ENCODE data around the gene ZNF718.
"Not testable (repeated sequence)": the region's sequence is repeated elsewhere in the genome, so short reads cannot be mapped to it uniquely, and the experiment has no call there.

ZNF718 gene

DNA sequence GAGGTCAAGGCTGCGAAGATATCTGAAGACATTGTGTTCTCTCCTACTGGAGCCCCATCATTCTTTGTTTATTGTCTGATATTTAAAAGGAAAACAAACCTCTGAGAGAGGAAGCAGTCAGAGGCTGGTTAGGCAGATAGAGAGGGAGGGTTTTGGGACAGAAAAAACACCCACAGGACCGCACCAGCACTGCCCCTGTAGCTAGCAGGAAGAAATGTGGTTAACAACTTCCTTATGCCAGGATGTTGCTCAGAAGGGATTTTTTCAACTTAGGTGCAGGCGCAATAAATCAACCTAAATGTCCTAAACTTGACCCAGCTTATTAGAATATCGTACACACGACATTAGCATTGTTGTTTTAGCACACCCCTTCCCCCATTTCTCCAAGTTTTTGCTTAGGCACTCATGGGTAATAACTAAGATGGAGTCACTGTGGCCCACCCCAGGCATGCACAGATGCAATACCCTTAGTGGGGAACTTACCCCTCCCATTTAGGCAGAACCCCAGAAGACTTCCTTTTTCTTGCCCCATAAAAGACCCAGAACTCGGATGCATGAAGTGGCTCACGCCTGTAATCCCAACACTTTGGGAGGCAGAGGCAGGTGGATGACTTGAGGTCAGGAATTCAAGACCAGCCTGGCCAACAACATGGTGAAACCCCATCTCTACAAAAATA lies 2.8 kb upstream of the ZNF718 start:
- H3K9ac ChIP-seq (ENCODE audit: low read length), result no peak overlapping the region
- H3K4me3 ChIP-seq (ENCODE audit: low read length), result no peak overlapping the region
- H3K27ac ChIP-seq (ENCODE audit: low read depth, low read length), result no peak overlapping the region
- H3K27me3 ChIP-seq (ENCODE audit: control insufficient read depth, insufficient read depth, low read length), result no peaks in the 10 kb centered on the region
- no peaks in the 10 kb centered on the region for H3K36me3 ChIP-seq (ENCODE audit: control insufficient read depth, insufficient read depth, low read length)
- H3K4me1 ChIP-seq (ENCODE audit: control insufficient read depth, insufficient read depth, low read length), result peaks cover 7% of the 10 kb centered on the region

DNA sequence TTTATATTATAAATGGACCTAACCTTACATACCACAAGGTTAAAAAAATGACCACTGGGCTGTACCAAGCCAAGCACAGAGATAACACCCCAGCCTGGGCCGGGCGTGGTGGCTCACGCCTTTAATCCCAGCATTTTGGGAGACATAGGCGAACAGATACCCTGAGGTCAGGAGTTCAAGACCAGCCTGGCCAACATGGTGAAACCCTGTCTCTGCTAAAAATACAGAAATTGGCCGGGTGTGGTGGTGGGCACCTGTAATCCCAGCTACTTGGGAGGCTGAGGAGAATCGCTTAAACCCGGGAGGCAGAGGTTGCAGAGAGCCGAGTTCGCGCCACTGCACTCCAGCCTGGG lies 403 bp upstream of the ZNF718 start:
- H3K36me3 ChIP-seq (ENCODE audit: control insufficient read depth, insufficient read depth, low read length); H3K27me3 ChIP-seq (ENCODE audit: control insufficient read depth, insufficient read depth, low read length); H3K9ac ChIP-seq (ENCODE audit: low read length); H3K4me1 ChIP-seq (ENCODE audit: control insufficient read depth, insufficient read depth, low read length): not testable (repeated sequence)
- Histone ChIP-seq H3K27ac (ENCODE audit: low read depth, low read length) (peak overlapping the region; percentile 89), H3K4me3 (ENCODE audit: low read length) (peak overlapping the region; percentile 98)

GRCh38 chr4:125091-125771 lies 930 bp downstream of the ZNF718 start:
- H3K27ac ChIP-seq (ENCODE audit: low read depth, low read length), result peak overlapping the region; percentile 89
- no peaks in the 10 kb centered on the region for H3K27me3 ChIP-seq (ENCODE audit: control insufficient read depth, insufficient read depth, low read length)
- peak overlapping the region; percentile 98 for H3K4me3 ChIP-seq (ENCODE audit: low read length)
- no peaks in the 10 kb centered on the region for H3K36me3 ChIP-seq (ENCODE audit: control insufficient read depth, insufficient read depth, low read length)
- H3K4me1 ChIP-seq (ENCODE audit: control insufficient read depth, insufficient read depth, low read length), result peaks cover 7% of the 10 kb centered on the region
- H3K9ac ChIP-seq (ENCODE audit: low read length), result peak overlapping the region; percentile 72

GRCh38 chr4:125833-126232 lies 1.5 kb downstream of the ZNF718 start:
- H3K4me3 ChIP-seq (ENCODE audit: low read length), result peak overlapping the region; percentile 98
- H3K27me3 ChIP-seq (ENCODE audit: control insufficient read depth, insufficient read depth, low read length), result no peaks in the 10 kb centered on the region
- H3K9ac ChIP-seq (ENCODE audit: low read length), result peak overlapping the region; percentile 72
- H3K4me1 ChIP-seq (ENCODE audit: control insufficient read depth, insufficient read depth, low read length), result peaks cover 7% of the 10 kb centered on the region
- no peaks in the 10 kb centered on the region for H3K36me3 ChIP-seq (ENCODE audit: control insufficient read depth, insufficient read depth, low read length)
- H3K27ac ChIP-seq (ENCODE audit: low read depth, low read length), result peak overlapping the region; percentile 89

DNA sequence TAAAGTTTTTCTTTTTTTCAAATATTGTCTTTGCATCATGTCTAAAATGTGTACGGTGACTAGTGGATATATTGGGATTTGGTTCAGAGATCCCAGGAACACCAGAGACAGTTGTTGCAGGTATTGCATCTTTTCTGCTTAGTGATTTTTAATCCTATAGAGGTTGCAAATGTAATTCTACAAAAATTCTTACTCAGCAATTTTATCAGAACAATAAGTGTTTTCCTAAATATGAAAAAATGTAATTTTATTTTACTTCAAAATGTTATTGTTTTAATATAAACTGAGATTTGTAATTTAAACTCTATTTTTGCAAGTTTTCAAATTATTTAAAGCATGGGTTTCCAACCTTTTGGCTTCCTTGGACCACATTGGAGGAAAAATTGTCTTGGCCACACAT lies 8.2 kb downstream of the ZNF718 start:
- Histone ChIP-seq H3K9ac (ENCODE audit: low read length) (no peak overlapping the region), H3K4me3 (ENCODE audit: low read length) (no peak overlapping the region), H3K4me1 (ENCODE audit: control insufficient read depth, insufficient read depth, low read length) (no peaks in the 10 kb centered on the region), H3K27ac (ENCODE audit: low read depth, low read length) (no peak overlapping the region), H3K36me3 (ENCODE audit: control insufficient read depth, insufficient read depth, low read length) (peaks cover 20% of the 10 kb centered on the region), H3K27me3 (ENCODE audit: control insufficient read depth, insufficient read depth, low read length) (no peaks in the 10 kb centered on the region)

DNA sequence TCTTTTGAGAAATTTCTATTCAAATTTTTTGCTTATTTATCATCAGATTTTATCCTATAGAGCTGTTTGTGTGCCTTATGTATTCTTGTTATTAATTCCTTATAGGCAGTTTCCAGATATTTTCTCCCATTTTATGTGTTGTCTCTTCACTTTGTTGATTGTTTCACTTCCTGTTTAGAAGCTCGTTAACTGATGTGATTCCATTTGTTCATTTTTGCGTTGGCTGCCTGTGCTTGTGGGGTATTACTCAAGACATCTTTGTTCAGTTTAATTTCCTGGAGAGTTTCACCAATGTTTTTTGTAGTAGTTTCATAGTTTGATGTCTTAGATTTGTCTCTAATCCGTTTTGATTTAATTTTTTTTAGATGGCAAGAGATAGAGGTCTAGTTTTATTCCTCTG lies 14.6 kb downstream of the ZNF718 start:
- H3K27me3 ChIP-seq (ENCODE audit: control insufficient read depth, insufficient read depth, low read length), result no peaks in the 10 kb centered on the region
- H3K4me1 ChIP-seq (ENCODE audit: control insufficient read depth, insufficient read depth, low read length), result no peaks in the 10 kb centered on the region
- H3K9ac ChIP-seq (ENCODE audit: low read length), result no peak overlapping the region
- peaks cover 30% of the 10 kb centered on the region for H3K36me3 ChIP-seq (ENCODE audit: control insufficient read depth, insufficient read depth, low read length)
- no peak overlapping the region for H3K27ac ChIP-seq (ENCODE audit: low read depth, low read length)
- no peak overlapping the region for H3K4me3 ChIP-seq (ENCODE audit: low read length)

DNA sequence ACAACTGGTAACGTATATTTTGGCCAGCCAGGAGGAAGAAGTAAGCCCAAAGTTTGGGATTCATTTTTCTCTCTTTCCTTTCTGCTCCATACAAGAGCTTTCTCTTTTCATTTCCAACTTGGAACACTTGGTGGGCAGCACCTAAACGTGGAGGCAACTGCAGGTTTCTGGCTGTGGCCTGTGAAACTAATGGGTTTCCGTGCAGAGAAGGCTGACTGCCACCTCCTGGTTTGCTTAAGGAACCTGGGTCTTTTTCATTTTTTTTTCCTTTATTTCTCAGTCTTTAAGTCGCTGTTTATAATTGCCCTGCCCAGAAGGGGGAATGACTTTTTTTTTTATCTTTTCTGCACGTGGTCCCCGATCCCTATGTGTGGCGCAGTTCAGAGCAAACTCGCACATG lies 15.4 kb downstream of the ZNF718 start:
- Histone ChIP-seq H3K4me3 (ENCODE audit: low read length) (no peak overlapping the region), H3K36me3 (ENCODE audit: control insufficient read depth, insufficient read depth, low read length) (peaks cover 29% of the 10 kb centered on the region), H3K9ac (ENCODE audit: low read length) (no peak overlapping the region), H3K27ac (ENCODE audit: low read depth, low read length) (no peak overlapping the region), H3K4me1 (ENCODE audit: control insufficient read depth, insufficient read depth, low read length) (no peaks in the 10 kb centered on the region), H3K27me3 (ENCODE audit: control insufficient read depth, insufficient read depth, low read length) (no peaks in the 10 kb centered on the region)

GRCh38 chr4:146621-147020 lies 22.3 kb downstream of the ZNF718 start:
- Histone ChIP-seq H3K36me3 (ENCODE audit: control insufficient read depth, insufficient read depth, low read length) (peaks cover 5% of the 10 kb centered on the region), H3K27me3 (ENCODE audit: control insufficient read depth, insufficient read depth, low read length) (no peaks in the 10 kb centered on the region), H3K4me1 (ENCODE audit: control insufficient read depth, insufficient read depth, low read length) (no peaks in the 10 kb centered on the region), H3K4me3 (ENCODE audit: low read length) (no peak overlapping the region), H3K27ac (ENCODE audit: low read depth, low read length) (no peak overlapping the region), H3K9ac (ENCODE audit: low read length) (no peak overlapping the region)

DNA sequence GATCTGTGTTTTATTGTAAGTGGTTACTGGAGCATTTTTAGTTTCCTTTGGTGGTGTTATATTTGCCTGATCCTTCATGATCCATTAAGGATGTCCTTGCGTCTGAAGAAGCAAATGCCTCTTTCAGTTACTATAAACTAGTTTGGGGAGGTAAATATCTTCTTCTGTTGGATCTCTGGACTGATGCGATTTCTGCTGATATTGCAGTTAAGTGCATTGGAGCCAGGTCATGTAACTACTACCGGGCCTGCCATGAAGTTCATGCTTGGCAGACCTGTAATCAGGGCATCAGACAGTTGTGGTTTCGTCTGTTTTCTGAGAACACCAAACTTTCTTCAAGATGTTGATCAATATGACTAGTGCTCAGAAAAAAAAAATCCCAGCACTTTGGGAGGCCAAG lies 22.9 kb downstream of the ZNF718 start:
- Histone ChIP-seq H3K4me1 (ENCODE audit: control insufficient read depth, insufficient read depth, low read length) (no peaks in the 10 kb centered on the region), H3K27ac (ENCODE audit: low read depth, low read length) (no peak overlapping the region), H3K36me3 (ENCODE audit: control insufficient read depth, insufficient read depth, low read length) (peaks cover 5% of the 10 kb centered on the region), H3K4me3 (ENCODE audit: low read length) (no peak overlapping the region), H3K9ac (ENCODE audit: low read length) (no peak overlapping the region), H3K27me3 (ENCODE audit: control insufficient read depth, insufficient read depth, low read length) (no peaks in the 10 kb centered on the region)

GRCh38 chr4:161496-162284 lies 37.4 kb downstream of the ZNF718 start:
- Histone ChIP-seq H3K36me3 (ENCODE audit: control insufficient read depth, insufficient read depth, low read length) (no peaks in the 10 kb centered on the region), H3K4me3 (ENCODE audit: low read length) (no peak overlapping the region), H3K27me3 (ENCODE audit: control insufficient read depth, insufficient read depth, low read length) (no peaks in the 10 kb centered on the region), H3K27ac (ENCODE audit: low read depth, low read length) (no peak overlapping the region), H3K4me1 (ENCODE audit: control insufficient read depth, insufficient read depth, low read length) (no peaks in the 10 kb centered on the region), H3K9ac (ENCODE audit: low read length) (no peak overlapping the region)

DNA sequence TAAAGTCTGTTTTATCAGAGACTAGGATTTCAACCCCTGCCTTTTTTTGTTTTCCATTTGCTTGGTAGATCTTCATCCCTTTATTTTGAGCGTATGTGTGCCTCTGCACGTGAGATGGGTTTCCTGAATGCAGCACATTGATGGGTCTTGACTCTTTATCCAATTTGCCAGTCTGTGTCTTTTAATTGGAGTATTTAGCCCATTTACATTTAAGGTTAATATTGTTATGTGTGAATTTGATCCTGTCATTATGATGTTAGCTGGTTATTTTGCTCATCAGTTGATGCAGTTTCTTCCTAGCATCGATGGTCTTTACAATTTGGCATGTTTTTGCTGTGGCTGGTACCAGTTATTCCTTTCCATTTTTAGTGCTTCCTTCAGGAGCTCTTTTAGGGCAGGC lies 45.3 kb downstream of the ZNF718 start:
- not testable (repeated sequence) for H3K36me3 ChIP-seq (ENCODE audit: control insufficient read depth, insufficient read depth, low read length)

GRCh38 chr4:171318-171717 lies 47.0 kb downstream of the ZNF718 start:
- H3K27me3 ChIP-seq (ENCODE audit: control insufficient read depth, insufficient read depth, low read length); H3K4me3 ChIP-seq (ENCODE audit: low read length); H3K4me1 ChIP-seq (ENCODE audit: control insufficient read depth, insufficient read depth, low read length); H3K9ac ChIP-seq (ENCODE audit: low read length); H3K36me3 ChIP-seq (ENCODE audit: control insufficient read depth, insufficient read depth, low read length); H3K27ac ChIP-seq (ENCODE audit: low read depth, low read length): not testable (repeated sequence)

More for the DNA sequence above, 45.3 kb downstream of the ZNF718 start:
- H3K9ac ChIP-seq (ENCODE audit: low read length); H3K4me3 ChIP-seq (ENCODE audit: low read length); H3K27me3 ChIP-seq (ENCODE audit: control insufficient read depth, insufficient read depth, low read length); H3K4me1 ChIP-seq (ENCODE audit: control insufficient read depth, insufficient read depth, low read length); H3K27ac ChIP-seq (ENCODE audit: low read depth, low read length): not testable (repeated sequence)
